SKM-1 treated with dmso at 0.1 percent for 144 hours (cell line): ENCODE measurements around the gene LAPTM4A.

ENCODE experiments used
- DNase-seq: peaks from one replicate; lab custom pipeline; 2025; ENCODE audit not compliant: unreplicated experiment; lab: John Stamatoyannopoulos, UW

LAPTM4A gene

GRCh38 chr2:19989342-19989666, 62.1 kb downstream of the LAPTM4A start:
- no peak for DNase-seq

- no peak for DNase-seq
These were observed 62.8 kb downstream of the LAPTM4A start for GRCh38 chr2:19988600-19988999.

- DNase-seq = no peak
These were observed 63.5 kb downstream of the LAPTM4A start for GRCh38 chr2:19987936-19988335.
